Hematopoietic multipotent progenitor cell treated with erythropoietin and hydrocortisone succinate and interleukin-3 and kit ligand, for 17 days (in vitro differentiated cells): ENCODE measurements around the gene CACNA1H.
A peak's percentile ranks its signal among the peaks of the same experiment; 100 is the strongest.
"Not testable (repeated sequence)": the region's sequence is repeated elsewhere in the genome, so short reads cannot be mapped to it uniquely, and the experiment has no call there.

ENCODE experiments used
- DNase-seq: peaks from one replicate; pipeline ENCODE4 v3.0.0-alpha.2; 2015; ENCODE audit warnings: low spot score

The CACNA1H gene

GRCh38 chr16:1224558-1224957 is 71.7 kb downstream of the CACNA1H start:
- DNase-seq: no peak

DNA sequence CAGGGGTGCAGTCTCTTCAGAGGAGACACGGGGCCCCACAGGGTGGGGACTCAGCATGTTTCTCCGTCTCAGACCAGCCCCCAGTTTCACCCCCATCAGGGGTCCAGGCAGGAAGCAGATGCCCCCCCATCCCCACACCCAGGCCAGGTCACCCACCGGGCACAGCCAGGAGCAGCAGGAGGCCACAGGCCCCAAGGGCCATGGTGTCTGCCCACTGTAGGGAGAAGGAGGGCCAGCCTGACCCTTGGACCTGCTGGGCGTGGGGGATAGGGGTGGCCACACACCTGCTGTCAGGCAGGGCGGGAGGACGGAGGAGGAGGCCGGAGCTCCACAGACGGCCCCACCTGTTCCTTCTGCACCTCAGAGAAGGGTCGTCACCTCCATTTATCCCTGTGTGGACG is 72.1 kb downstream of the CACNA1H start, which contains the start of gene TPSG1:
TSS of gene TPSG1 (minus strand) at position 218 of the 401 bp plus-strand sequence. CDS start at position 202, 16 bp downstream.
- no peak for DNase-seq

- peak; percentile 25 for DNase-seq
Measured at GRCh38 chr16:1225728-1226311, 72.9 kb downstream of the CACNA1H start.

DNA sequence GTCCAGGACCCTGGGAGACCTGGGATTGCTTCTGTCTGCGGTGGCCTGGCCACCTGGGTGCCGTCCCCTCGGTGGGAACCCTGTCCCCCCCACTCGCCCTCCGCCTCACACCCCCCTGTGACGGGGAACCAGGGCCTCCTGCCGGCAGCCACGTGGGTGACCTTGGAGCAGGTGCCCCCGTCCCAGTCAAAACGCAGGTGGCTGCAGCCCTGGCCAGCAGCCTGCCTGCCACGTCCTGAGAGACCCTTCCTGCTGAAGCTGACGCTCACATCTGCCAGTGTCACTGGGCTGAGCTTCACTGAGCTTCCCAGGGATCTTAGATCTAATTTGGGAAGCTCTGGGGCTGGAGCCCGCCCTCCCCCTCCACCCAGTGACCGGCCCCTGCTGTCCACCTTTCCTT is 73.8 kb downstream of the CACNA1H start:
- DNase-seq: not testable (repeated sequence)

GRCh38 chr16:1228227-1228626 is 75.3 kb downstream of the CACNA1H start:
- not testable (repeated sequence) for DNase-seq

GRCh38 chr16:1229476-1229875 is 76.6 kb downstream of the CACNA1H start:
- not testable (repeated sequence) for DNase-seq

- DNase-seq: not testable (repeated sequence)
Measured at GRCh38 chr16:1230084-1230470, 77.2 kb downstream of the CACNA1H start, which contains the start of gene TPSB2. Gene TPSB2 (minus strand): TSS chr16:1230184. CDS start chr16:1229951, 233 bp downstream.

GRCh38 chr16:1230471-1231212 is 77.7 kb downstream of the CACNA1H start:
- DNase-seq: not testable (repeated sequence)

DNA sequence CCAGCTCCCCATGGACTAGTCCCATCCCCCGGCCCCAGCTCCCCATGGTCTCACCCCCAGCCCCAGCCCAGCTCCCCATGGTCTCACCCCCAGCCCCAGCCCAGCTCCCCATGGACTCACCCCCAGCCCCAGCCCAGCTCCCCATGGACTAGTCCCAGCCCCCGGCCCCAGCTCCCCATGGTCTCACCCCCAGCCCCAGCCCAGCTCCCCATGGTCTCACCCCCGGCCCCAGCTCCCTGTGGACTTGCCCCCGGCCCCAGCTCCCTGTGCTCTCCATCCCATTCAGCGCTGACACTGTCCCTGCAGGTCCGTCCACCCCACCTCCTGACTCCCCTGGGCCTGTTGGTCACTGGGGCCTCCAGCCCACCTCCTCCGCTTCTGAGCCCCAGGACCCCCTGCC is 78.4 kb downstream of the CACNA1H start:
- not testable (repeated sequence) for DNase-seq

DNA sequence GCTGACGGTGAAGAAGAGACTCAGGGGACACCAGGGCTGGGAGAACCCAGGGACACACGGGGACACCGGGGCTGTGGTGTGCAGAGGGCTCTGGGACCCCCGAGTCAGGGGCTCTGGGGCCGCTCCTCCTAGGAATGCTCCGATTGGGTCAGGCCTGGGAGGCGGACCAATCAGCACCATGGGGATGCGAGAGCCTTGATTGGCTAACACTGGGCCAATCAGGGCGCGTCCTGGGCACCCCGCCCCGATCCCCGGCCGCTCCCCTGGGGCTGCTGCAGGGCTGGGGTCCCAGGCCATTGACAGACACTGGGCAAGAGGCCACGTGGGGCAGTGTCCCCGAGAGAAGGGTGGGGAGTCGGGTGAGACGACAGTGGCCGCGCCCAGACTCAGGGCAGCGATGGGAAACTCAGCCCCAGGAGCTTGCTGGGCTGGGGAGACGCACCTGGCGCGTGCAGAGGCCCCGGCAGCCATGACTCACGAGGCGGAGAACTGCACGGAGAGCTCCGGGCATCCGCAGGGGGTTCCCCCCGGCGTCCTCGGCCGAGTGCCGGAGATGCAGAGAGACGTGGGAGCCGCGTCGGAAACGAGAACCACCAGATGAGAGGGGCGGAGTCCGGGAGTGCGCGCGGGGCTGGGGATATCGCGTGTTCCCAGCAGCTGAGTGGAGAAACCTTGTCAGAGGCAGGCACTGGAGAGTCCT is 79.3 kb downstream of the CACNA1H start:
- DNase-seq: not testable (repeated sequence)

DNA sequence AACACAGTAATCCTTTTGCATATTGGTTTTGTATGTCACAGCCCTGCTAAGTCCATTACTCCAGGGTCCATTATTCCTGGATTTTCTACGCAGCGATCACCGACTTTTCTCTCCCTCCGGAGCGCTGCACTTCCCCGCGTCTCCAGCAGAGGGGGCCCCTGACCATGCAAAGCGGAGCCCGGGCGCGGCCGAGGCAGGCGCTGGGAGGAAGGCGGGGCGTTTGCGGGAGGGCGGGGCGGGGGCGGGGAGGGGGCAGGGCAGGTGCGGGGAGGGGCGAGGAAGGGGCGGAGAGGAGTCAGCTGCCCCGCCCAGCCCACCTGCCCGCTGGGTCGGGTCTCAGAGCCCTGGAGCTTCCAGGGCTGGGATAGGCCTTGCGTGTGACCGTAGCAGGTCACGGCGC is 83.8 kb downstream of the CACNA1H start:
- not testable (repeated sequence) for DNase-seq

DNA sequence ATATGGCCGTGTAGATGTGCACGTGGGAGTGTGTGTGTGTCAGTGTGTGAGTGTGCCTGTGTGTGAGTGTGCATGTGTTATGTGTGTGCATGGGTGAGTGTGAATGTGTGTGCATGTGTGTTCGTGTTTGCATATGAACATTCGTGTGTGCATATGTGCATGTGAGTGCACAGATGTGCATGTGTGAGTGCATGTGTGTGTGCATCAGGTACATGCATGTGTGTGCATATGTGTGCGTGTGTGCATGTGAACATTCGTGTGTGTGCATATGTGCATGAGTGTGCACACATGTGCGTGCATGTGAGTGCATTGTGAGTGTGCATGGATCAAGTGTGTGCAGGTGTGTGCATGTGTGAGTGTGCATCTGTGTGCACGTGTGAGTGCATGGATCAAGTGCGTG is 85.1 kb downstream of the CACNA1H start:
- DNase-seq: no peak

- not testable (repeated sequence) for DNase-seq
Measured at GRCh38 chr16:1238909-1239308, 86.0 kb downstream of the CACNA1H start.

DNA sequence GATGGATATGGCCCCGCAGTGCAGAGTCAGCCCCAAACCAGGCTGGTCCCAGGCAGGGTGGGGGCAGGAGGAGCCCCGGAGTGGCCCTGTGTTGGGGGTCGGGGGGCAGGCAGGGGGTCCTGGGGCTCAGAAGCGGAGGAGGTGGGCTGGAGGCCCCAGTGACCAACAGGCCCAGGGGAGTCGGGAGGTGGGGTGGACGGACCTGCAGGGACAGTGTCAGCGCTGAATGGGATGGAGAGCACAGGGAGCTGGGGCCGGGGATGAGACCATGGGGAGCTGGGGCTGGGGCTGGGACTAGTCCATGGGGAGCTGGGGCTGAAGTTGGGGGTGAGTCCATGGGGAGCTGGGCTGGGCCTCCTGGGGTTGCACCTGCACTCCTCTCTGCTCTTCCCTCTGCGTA is 86.7 kb downstream of the CACNA1H start:
- DNase-seq: not testable (repeated sequence)

DNA sequence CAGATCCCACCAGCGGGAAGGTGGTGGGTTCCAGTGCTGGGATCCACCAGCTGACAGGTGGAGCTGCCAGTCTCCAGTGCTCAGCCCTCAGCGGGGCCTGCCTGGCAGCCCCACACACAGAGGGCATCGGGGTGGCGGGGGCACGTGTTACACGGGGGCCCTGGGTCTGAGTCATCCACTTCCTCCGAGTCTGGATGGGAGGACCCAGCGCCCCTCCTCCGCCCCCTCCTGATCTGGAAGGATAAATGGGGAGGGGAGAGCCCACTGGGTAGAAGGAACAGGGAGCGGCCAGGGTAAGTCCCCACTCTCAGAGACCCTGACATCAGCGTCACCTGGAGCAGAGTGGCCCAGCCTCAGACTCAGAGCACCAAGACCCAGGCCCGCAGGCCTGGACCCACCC is 87.5 kb downstream of the CACNA1H start, which contains the start of gene TPSAB1:
TSS of gene TPSAB1 (plus strand) at position 270 of the 400 bp plus-strand sequence. CDS start 234 bp downstream, outside the sequence.
- not testable (repeated sequence) for DNase-seq

DNA sequence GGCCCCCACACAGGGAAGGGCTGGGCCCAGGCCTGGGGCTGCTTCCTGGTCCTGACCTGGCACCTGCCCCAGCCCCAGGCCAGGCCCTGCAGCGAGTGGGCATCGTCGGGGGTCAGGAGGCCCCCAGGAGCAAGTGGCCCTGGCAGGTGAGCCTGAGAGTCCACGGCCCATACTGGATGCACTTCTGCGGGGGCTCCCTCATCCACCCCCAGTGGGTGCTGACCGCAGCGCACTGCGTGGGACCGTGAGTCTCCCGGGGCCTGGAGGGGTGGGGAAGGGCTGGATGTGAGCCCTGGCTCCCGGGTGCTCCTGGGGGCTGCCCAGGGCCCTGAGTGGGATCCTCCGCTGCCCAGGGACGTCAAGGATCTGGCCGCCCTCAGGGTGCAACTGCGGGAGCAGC is 88.2 kb downstream of the CACNA1H start:
- DNase-seq: not testable (repeated sequence)

GRCh38 chr16:1243363-1243762 is 90.5 kb downstream of the CACNA1H start:
- not testable (repeated sequence) for DNase-seq

- DNase-seq: not testable (repeated sequence)
Measured at GRCh38 chr16:1243907-1244850, 91.3 kb downstream of the CACNA1H start.

DNA sequence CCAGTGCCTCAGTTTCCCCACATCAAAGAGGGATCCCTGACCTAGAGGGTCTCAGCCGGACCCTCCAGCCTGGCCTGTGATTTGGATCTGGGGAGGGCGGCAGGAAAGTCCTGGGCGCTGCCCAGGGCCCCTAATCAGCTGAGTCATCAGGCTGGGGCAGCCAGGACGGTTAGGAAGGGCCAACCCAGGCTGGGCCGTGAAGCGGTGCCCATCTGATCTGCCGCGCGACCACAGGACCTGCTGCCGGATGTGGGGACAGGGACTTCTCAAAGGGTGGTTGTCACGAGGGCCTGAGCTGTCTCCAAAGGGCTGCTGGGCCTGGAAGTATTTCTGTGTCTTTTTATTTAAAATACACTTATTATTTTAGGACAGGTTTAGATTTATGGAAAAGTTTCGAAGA is 92.0 kb downstream of the CACNA1H start:
- peak; percentile 20 for DNase-seq

- DNase-seq: no peak
Measured at GRCh38 chr16:1245452-1246020, 92.6 kb downstream of the CACNA1H start.
